NT2/D1 (cell line): Measurements from ENCODE around the gene SCN1B.

Source experiments
- SUZ12 ChIP-seq: IDR thresholded peaks from 2 replicates; pipeline ENCODE4 v1.6.1; 2011; ENCODE audit not compliant: insufficient read length, insufficient read depth; ENCODE audit errors: extremely low read depth
- ZNF274 ChIP-seq: IDR thresholded peaks from 2 replicates; pipeline ENCODE4 v1.6.1; 2011; ENCODE audit warnings: mild to moderate bottlenecking, low read depth, low read length

DNA sequence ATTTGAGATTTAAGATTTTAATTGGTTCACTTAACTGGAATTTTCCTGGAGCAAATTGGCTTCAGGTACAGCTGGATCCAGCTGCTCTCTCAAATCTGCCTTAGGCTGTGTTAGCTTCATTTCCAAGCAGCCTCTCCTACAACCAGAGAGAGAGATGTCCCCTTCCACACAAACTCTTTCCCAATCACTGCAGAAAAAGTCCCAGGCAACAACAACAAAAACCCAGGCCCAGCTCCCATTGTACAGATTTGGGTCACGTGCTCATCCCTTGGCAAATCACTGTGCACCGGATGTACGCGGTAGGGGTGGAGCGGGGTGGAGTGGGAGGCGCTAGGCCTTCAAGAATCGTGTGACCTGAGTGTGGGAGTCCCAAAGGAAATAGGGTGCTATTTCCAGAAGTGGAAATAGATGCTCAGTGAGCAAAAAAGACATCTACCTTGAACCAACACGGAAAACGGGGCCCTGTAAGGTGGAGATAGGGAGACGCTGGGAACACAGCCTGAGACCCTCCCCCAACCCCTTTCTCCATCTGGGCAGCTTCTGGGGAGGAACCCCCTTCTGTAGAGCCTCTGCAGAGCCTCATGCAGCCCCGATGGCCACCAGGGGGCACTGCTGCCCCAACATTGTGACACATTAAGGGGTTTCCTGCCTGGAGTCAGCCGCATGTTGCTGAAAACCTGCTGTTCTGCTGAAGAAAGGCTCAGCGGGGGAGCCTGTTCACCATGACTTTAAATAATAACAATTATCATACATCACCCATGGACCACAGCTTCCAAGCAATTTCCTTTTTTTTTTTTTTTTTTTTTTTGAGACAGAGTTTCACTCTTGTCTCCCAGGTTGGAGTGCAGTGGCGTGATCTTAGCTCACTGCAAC lies 36.7 kb downstream of the SCN1B start:
- TF ChIP-seq SUZ12: no peak
- TF ChIP-seq ZNF274: no peak
